ENCODE measurements around the gene MTO1.

MTO1 gene
- total RNA-seq: 43.7 to 92.4 (median 74.1) reads per million in 4 donors

DNA sequence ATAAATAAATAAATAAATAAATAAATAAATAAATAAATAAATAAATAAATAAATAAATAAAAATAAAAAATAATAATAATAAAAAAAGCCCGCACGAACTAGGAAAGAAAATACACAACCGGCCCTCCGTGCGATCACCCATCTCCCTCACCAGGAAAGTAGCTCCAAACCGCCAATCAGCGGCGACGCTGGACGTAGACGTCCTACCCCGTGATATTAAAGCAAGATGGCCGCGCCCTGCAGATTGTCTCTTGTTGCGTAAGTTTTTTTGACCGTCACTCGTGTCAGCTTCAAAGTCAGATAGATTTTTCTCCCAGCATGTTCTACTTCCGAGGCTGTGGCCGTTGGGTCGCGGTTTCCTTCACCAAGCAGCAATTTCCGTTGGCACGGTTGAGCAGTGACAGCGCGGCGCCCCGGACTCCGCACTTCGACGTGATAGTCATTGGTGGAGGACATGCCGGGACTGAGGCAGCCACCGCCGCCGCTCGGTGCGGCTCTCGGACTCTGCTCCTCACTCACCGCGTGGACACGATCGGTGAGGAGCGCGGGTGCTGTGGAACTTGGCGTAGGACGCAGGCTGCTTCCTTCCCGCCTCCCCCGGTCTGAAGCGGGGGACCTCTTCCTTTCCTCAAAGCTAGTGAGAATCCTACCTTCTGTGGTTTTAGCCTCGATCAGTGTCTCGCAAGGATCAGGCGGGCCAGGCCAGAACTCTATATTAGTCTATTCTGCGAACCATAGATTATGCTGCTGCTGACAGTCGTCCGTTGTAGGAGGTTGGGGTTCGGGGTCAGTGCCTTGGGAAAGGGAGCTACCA is at the start of gene MTO1:
TSS of gene MTO1 (plus strand) at position 201 of the 814 bp plus-strand sequence. CDS start at position 319, 118 bp downstream.
- peak; percentile 64 to 95 (median 79) for DNase-seq

- no peak for DNase-seq
These were observed 48.4 kb upstream of the MTO1 start for GRCh38 chr6:73413102-73413501.

- no peak for DNase-seq
These were observed 43.3 kb upstream of the MTO1 start for GRCh38 chr6:73418081-73418741.

- no peak for DNase-seq
These were observed 40.0 kb upstream of the MTO1 start for GRCh38 chr6:73421534-73421933.

GRCh38 chr6:73435236-73435635 is 26.3 kb upstream of the MTO1 start:
- no peak for DNase-seq

- DNase-seq: no peak
These were observed 18.0 kb upstream of the MTO1 start for GRCh38 chr6:73443555-73443954.

- peak; percentile 21 to 67 (median 39) for DNase-seq
These were observed 10.1 kb upstream of the MTO1 start for GRCh38 chr6:73451223-73452106.

- peak; percentile 60 to 94 (median 71) for DNase-seq
These were observed 9.5 kb upstream of the MTO1 start, which contains the start of gene CGAS for GRCh38 chr6:73452107-73452461. Gene CGAS (minus strand): TSS chr6:73452297. CDS start chr6:73452181, 116 bp downstream.

DNA sequence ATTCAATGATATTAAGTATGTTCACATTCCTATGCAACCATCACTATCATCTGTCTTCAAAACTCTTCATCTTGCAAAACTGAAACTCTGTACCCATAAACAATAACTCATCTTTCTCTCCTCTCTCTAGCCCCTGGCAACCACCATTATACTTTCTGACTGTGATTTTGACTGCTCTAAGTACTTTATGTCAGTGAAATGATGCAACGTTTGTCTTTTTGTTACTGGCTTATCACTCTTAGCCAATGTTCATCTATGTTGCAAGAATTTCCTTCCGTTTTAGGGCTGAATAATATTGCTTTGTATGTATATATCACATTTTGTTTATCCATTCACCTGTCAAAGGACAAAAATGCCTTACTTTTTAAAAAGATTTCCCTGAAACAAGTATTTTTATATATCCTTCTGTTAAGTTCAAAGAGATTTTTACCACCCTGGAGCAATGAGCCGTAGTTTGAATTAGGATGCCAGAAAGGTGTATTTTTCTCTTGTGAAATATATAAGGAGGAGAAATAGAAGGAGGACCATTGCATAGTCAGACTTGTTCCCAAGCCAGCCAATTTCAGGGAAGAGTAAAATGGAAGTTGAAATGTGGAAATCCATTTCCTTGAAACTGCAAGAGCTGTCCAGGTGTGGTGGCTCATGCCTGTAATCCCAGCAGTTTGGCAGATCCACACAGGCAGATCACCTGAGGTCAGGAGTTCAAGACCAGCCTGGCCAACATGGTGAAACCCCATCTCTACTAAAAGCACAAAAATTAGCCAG is 5.5 kb upstream of the MTO1 start:
- DNase-seq: peak in 1 of 5 donors; percentile 86

GRCh38 chr6:73459474-73459873 is 2.1 kb upstream of the MTO1 start:
- peak in 1 of 5 donors; percentile 52 for DNase-seq

DNA sequence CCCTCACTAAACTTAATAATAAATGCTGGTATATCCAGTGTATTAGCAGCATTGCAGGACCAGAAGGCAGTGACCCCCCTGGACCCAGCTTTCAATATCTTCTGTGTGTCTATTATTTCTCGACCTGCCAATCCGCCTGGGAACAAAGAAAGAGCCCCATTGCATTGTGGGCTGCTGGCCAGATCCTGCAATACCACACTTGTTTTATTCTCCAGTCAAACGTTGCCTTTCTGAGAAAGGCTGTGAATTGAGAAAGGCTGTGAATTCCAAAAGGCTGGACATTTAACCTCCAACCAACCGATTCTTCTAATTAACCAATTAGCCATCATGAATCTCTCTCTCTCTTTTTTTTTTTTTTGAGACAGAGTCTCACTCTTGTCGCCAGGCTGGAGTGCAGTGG is 1.5 kb upstream of the MTO1 start:
- peak in 1 of 5 donors; percentile 36 for DNase-seq

- DNase-seq: no peak
These were observed 10.3 kb downstream of the MTO1 start for GRCh38 chr6:73471686-73472290.

GRCh38 chr6:73476723-73477122 is 15.2 kb downstream of the MTO1 start:
- no peak for DNase-seq

DNA sequence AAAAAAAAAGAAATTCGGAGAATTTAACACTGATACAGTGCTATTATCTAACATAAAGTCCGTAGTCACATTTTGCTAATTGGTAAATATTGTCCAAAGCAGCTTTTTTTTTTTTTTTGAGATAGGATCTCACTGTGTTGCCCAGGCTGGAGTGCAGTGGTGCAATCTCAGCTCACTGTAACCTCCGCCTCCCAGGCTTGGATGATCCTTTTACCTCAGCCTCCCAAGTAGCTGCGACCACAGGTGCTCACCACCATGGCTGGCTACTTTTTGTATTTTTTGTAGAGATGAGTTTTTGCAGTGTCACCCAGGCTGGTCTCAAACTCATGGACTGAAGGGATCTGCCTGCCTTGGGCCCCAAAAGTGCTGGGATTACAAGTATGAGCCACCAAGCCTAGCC is 15.9 kb downstream of the MTO1 start:
- DNase-seq: no peak

- DNase-seq: no peak
These were observed 20.4 kb downstream of the MTO1 start for GRCh38 chr6:73481969-73482368.

- DNase-seq: no peak
These were observed 22.9 kb downstream of the MTO1 start for GRCh38 chr6:73484438-73484837.

DNA sequence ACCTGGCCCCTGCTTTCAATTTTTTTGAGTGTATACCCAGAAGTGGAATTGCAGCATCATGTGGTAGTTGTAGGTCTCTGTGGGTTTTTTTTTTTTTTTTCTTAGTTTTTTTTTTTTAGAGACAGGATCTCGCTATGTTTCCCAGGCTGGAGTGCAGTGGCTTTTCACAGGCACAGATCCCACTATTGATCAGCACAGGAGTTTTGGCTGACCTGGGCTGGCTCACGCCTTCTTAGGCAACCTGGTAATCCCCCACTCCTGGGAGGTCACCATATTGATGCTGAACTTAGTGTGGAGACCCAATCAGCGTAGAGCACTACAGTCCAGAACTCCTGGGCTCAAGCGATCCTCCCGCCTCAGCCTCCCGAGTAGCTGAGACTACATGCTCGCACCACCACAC is 25.9 kb downstream of the MTO1 start:
- DNase-seq: no peak

GRCh38 chr6:73491377-73491776 is 29.8 kb downstream of the MTO1 start:
- DNase-seq: no peak

GRCh38 chr6:73497915-73498314 is 36.4 kb downstream of the MTO1 start:
- DNase-seq: no peak

- DNase-seq: no peak
These were observed 41.7 kb downstream of the MTO1 start for GRCh38 chr6:73503027-73503772.

DNA sequence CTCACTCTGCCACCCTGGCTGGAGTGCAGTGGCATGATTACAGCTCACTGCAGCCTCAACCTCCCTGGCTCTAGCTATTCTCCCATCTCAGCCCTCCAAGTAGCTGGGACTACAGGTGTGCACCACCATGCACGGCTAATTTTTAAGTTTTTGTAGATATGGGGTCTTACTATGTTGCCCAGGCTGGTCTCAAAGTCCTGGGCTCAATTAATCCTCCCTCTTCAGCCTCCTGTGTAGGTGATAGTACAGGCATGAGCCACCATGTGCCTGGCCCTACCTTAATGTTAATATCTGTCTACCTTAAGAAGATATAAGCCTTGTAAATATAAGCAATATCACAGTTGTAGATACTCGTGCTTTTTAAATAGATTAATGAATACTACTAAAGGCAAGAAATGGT is 42.6 kb downstream of the MTO1 start:
- no peak for DNase-seq
